Calu3 (cell line): ENCODE results near the gene CDK13. TPM values are rescaled to one million over a fixed set of nuclear protein-coding genes. Genes with fewer than 3 reads are reported as not detected.
"Not testable (repeated sequence)": the region's sequence is repeated elsewhere in the genome, so short reads cannot be mapped to it uniquely, and the experiment has no call there.

ENCODE experiments used
- BruUV-seq: library from RNA; stranded (reverse); fragments of 400-500 nt; replicated peaks from 2 replicates; lab custom pipeline; 2021; lab: Mats Ljungman, UMichigan
- CTCF ChIA-PET: fragments of 300-600 bp; sonication (Branson Sonifier 250); formaldehyde crosslinking; loops from one replicate; lab custom pipeline; 2022; ENCODE audit warnings: antibody characterized with exemption; lab: Charles Lee
- DNase-seq: peaks from one replicate; pipeline ENCODE4 v3.0.0; 2022
- H3K27ac Mint-ChIP-seq: one replicate; pipeline ENCODE4 v1.8.0; 2022; ENCODE audit warnings: mixed read lengths; ENCODE audit not compliant: unreplicated experiment
- H3K27me3 Mint-ChIP-seq: one replicate; pipeline ENCODE4 v1.8.0; 2022; ENCODE audit warnings: mixed read lengths; ENCODE audit not compliant: unreplicated experiment
- H3K36me3 Mint-ChIP-seq: one replicate; pipeline ENCODE4 v1.8.0; 2022; ENCODE audit warnings: mild to moderate bottlenecking, moderate library complexity, mixed read lengths; ENCODE audit not compliant: insufficient read depth, unreplicated experiment
- H3K4me1 Mint-ChIP-seq: one replicate; pipeline ENCODE4 v1.8.0; 2022; ENCODE audit warnings: mild to moderate bottlenecking, low read depth, mixed read lengths; ENCODE audit not compliant: unreplicated experiment
- H3K4me3 Mint-ChIP-seq: one replicate; pipeline ENCODE4 v1.8.0; 2022; ENCODE audit warnings: mild to moderate bottlenecking, low read depth, moderate library complexity, mixed read lengths; ENCODE audit not compliant: unreplicated experiment
- H3K9me3 Mint-ChIP-seq: one replicate; pipeline ENCODE4 v1.8.0; 2022; ENCODE audit warnings: low read depth, mixed read lengths; ENCODE audit not compliant: unreplicated experiment
- intact Hi-C: fragments of 100-400 bp; cut with micrococcal nuclease; formaldehyde crosslinking; loops from one replicate; pipeline ENCODE4 v1.10.0; 2022; ENCODE audit not compliant: unreplicated experiment
- total RNA-seq: library from RNA; stranded (reverse); gene quantifications from 2 replicates; pipeline ENCODE4 v1.2.3, GENCODE V29; 2022
- TF ChIP-seq, protein P1 (sequence below): fragments of 200-600 bp; IDR thresholded peaks from one replicate; pipeline ENCODE4 v1.8.0; 2022; ENCODE audit warnings: antibody characterized with exemption; ENCODE audit not compliant: unreplicated experiment

CDK13 gene
- total RNA-seq, 1 experiment from 2014 or later: 86.7 TPM

DNA sequence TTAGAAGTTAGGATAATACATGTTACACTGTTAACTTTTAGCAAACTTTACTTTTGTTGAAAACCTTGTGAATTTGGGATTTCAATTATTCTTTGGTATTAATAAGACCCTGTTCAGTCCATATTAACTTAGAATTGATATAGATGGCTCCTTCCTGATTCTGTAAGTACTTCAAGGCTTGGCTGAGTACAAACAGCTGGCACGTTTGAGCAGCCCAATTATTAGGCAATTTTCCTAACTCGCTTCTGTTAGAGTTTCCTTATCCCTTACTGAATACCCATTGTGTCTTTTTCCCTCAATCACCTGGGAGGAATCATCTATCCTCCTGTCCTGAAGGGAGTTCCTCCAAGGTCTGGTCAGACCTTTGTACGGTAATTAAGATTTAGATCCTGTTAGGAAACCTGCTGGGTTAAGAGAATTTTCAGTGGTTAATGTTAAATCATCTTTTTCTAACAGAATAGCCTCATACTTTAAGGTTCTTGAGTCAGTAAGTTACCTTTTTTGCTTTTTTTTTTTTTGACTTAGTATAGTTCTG lies 195.6 kb downstream of the CDK13 start:
- peaks cover 10% of the 10 kb centered on the region for H3K9me3 Mint-ChIP-seq
- BruUV-seq, H3K36me3 Mint-ChIP-seq: not testable (repeated sequence)

DNA sequence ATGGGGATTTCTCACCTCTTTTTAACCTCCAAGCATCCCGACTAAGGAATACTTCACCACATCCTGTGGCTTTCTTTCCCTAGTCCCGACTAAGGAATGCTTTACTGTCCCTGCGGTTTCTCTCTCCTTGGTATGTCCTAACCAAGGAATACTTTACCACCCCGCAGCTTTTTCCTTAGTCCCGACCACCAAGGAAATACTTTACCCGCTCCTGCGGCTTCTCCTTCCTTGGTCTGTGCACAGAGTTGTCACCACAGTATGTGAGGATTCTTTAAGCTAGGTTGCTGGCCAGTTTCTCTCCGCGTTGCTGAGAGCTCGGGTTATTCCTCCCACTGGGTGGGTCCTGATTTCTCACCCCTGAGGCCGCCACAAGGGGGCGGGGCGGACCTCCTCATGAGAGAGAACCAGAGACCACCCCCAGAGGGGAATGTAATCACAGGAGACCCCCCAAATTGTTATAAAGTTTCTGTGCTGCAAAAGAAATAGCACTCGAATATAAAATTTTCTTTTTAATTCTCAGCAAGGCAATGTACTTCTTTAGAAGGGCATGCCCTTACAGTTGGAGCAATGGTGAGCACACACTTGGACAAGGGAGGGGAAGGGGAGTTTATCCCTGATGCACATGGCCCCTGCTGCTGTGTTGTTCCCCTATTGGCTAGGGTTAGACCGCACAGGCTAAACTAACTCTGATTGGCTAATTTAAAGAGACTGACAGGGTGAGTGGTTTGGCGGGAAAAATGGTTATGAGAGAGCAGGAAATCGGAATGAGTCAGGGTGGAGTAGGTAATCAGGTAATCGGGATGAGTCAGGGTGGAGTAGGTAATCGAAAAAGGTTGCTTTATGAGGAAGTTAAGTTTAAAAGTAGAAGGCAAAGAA lies 197.6 kb downstream of the CDK13 start:
- H3K4me1 Mint-ChIP-seq: no peaks in the 10 kb centered on the region
- H3K9me3 Mint-ChIP-seq: peaks cover 7% of the 10 kb centered on the region
- TF ChIP-seq, protein P1, sequence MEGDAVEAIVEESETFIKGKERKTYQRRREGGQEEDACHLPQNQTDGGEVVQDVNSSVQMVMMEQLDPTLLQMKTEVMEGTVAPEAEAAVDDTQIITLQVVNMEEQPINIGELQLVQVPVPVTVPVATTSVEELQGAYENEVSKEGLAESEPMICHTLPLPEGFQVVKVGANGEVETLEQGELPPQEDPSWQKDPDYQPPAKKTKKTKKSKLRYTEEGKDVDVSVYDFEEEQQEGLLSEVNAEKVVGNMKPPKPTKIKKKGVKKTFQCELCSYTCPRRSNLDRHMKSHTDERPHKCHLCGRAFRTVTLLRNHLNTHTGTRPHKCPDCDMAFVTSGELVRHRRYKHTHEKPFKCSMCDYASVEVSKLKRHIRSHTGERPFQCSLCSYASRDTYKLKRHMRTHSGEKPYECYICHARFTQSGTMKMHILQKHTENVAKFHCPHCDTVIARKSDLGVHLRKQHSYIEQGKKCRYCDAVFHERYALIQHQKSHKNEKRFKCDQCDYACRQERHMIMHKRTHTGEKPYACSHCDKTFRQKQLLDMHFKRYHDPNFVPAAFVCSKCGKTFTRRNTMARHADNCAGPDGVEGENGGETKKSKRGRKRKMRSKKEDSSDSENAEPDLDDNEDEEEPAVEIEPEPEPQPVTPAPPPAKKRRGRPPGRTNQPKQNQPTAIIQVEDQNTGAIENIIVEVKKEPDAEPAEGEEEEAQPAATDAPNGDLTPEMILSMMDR: peak; percentile 31
- intact Hi-C loops: no loop called here
- H3K27ac Mint-ChIP-seq: no peak overlapping the region
- no peak overlapping the region for H3K4me3 Mint-ChIP-seq
- DNase-seq: no peak
- CTCF ChIA-PET: no interaction called here
- H3K36me3 Mint-ChIP-seq: no peaks in the 10 kb centered on the region
- no TSS peak for BruUV-seq
- H3K27me3 Mint-ChIP-seq: no peaks in the 10 kb centered on the region

More for the DNA sequence above, 195.6 kb downstream of the CDK13 start:
- H3K27me3 Mint-ChIP-seq, H3K4me3 Mint-ChIP-seq, H3K4me1 Mint-ChIP-seq, H3K27ac Mint-ChIP-seq, intact Hi-C loops, DNase-seq: not testable (repeated sequence)
- CTCF ChIA-PET: interaction anchor here (0.7 kb wide), 1 partner anchor 191 kb away, joined by 5 read pairs; no protein-coding TSS in a partner anchor

DNA sequence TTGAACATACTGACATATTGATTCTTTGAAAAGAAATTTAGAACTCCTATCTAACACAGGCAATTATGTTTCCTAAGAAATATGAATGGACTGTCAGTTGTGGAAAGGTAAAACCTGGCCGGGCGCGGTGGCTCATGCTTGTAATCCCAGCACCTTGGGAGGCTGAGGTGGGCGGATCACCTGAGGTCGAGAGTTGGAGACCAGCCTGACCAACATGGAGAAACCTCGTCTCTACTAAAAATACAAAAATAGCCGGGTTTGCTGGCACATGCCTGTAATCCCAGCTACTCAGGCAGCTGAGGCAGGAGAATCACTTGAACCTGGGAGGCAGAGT lies 198.2 kb downstream of the CDK13 start:
- H3K4me1 Mint-ChIP-seq, H3K27me3 Mint-ChIP-seq, H3K9me3 Mint-ChIP-seq, H3K4me3 Mint-ChIP-seq, intact Hi-C loops, BruUV-seq, H3K36me3 Mint-ChIP-seq, H3K27ac Mint-ChIP-seq, CTCF ChIA-PET, DNase-seq: not testable (repeated sequence)

DNA sequence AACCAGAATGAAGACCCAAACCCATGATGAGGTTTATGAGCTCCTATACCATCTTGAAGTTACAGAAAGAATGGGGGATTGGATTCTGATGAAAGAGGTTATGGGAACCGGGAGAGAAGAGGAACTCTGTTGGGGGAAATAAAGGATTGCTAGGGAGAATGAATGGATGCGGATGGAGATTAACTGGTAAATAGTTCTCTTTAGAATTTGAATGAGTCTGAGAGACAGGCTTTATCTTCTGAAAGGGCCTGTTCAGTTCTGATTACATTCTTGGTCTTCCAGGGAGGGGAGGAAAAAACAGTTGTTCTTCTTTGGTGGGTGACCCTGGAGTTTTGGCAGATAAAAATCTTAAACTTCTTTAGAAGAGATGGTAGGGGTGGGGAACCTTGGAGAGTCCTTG lies 198.6 kb downstream of the CDK13 start:
- peaks cover 7% of the 10 kb centered on the region for H3K9me3 Mint-ChIP-seq
- no peaks in the 10 kb centered on the region for H3K27me3 Mint-ChIP-seq
- intact Hi-C loops: no loop called here
- no peak for DNase-seq
- H3K4me1 Mint-ChIP-seq: no peaks in the 10 kb centered on the region
- H3K4me3 Mint-ChIP-seq: no peak overlapping the region
- no TSS peak for BruUV-seq
- CTCF ChIA-PET: no interaction called here
- H3K36me3 Mint-ChIP-seq: no peaks in the 10 kb centered on the region
- H3K27ac Mint-ChIP-seq: no peak overlapping the region
- TF ChIP-seq, protein P1: no peak

Other genes with a start within 250 kb of the CDK13 start
- gene MPLKIP, start 184.4 kb downstream of the CDK13 start, total RNA-seq: 59.1 and 62.7 TPM in 2 replicates
- 1.6 and 3.5 TPM in 2 replicates for gene SUGCT, start 184.7 kb downstream of the CDK13 start, total RNA-seq